Measurements from ENCODE around the gene PAK3.
A peak's percentile ranks its signal among the peaks of the same experiment; 100 is the strongest.

The PAK3 gene

GRCh38 chrX:111244235-111244750, 148.3 kb downstream of the PAK3 start:
- H3K4me1 ChIP-seq (ENCODE audit: control insufficient read depth, low read length) = no peaks in the 10 kb centered on the region
- no peaks in the 10 kb centered on the region for H3K79me2 ChIP-seq (ENCODE audit: control insufficient read depth, low read length)
- no peaks in the 10 kb centered on the region for H3K27me3 ChIP-seq (ENCODE audit: control insufficient read depth, low read length)
- no peaks in the 10 kb centered on the region for H3K9me3 ChIP-seq (ENCODE audit: control insufficient read depth, insufficient read depth, low read length)
- no peak overlapping the region for H3K27ac ChIP-seq (ENCODE audit: low read depth, low read length)
- H3K4me2 ChIP-seq (ENCODE audit: low read length) = no peak overlapping the region
- no peaks in the 10 kb centered on the region for H3F3A ChIP-seq (ENCODE audit: control insufficient read depth, insufficient read depth)
- no peaks in the 10 kb centered on the region for H3K36me3 ChIP-seq (ENCODE audit: control insufficient read depth, low read length)
- H4K20me1 ChIP-seq (ENCODE audit: control insufficient read depth, insufficient read depth, low read depth, low read length) = no peaks in the 10 kb centered on the region
- peak; percentile 32 for TF ChIP-seq CTCF (IDR thresholded peaks at IDR 0.05; ENCODE audit: low read depth, low read length, poor library complexity, severe bottlenecking)
- TF ChIP-seq EZH2phosphoT487 (IDR thresholded peaks at IDR 0.05; ENCODE audit: borderline replicate concordance, low read length) = no peak
- no peak overlapping the region for H3K4me3 ChIP-seq (ENCODE audit: low read length)
- no peaks in the 10 kb centered on the region for H3K9me2 ChIP-seq (replicated peaks; ENCODE audit: control insufficient read depth, low read length)

- no peaks in the 10 kb centered on the region for H3K9me3 ChIP-seq (ENCODE audit: control insufficient read depth, insufficient read depth, low read length)
- no peaks in the 10 kb centered on the region for H3K36me3 ChIP-seq (ENCODE audit: control insufficient read depth, low read length)
- H3K79me2 ChIP-seq (ENCODE audit: control insufficient read depth, low read length) = no peaks in the 10 kb centered on the region
- H3K4me3 ChIP-seq (ENCODE audit: low read length) = no peak overlapping the region
- no peaks in the 10 kb centered on the region for H3K27me3 ChIP-seq (ENCODE audit: control insufficient read depth, low read length)
- no peaks in the 10 kb centered on the region for H3K4me1 ChIP-seq (ENCODE audit: control insufficient read depth, low read length)
- no peaks in the 10 kb centered on the region for H4K20me1 ChIP-seq (ENCODE audit: control insufficient read depth, insufficient read depth, low read depth, low read length)
- H3K9me2 ChIP-seq (replicated peaks; ENCODE audit: control insufficient read depth, low read length) = no peaks in the 10 kb centered on the region
- TF ChIP-seq CTCF (IDR thresholded peaks at IDR 0.05; ENCODE audit: low read depth, low read length, poor library complexity, severe bottlenecking) (no peak), EZH2phosphoT487 (IDR thresholded peaks at IDR 0.05; ENCODE audit: borderline replicate concordance, low read length) (no peak)
- no peak overlapping the region for H3K27ac ChIP-seq (ENCODE audit: low read depth, low read length)
- H3K4me2 ChIP-seq (ENCODE audit: low read length) = no peak overlapping the region
- no peaks in the 10 kb centered on the region for H3F3A ChIP-seq (ENCODE audit: control insufficient read depth, insufficient read depth)
Measured at GRCh38 chrX:111254896-111255693, 159.1 kb downstream of the PAK3 start.

GRCh38 chrX:111257733-111258132, 161.7 kb downstream of the PAK3 start:
- no peaks in the 10 kb centered on the region for H3K9me3 ChIP-seq (ENCODE audit: control insufficient read depth, insufficient read depth, low read length)
- H4K20me1 ChIP-seq (ENCODE audit: control insufficient read depth, insufficient read depth, low read depth, low read length) = no peaks in the 10 kb centered on the region
- TF ChIP-seq CTCF (IDR thresholded peaks at IDR 0.05; ENCODE audit: low read depth, low read length, poor library complexity, severe bottlenecking) = no peak
- no peak for TF ChIP-seq EZH2phosphoT487 (IDR thresholded peaks at IDR 0.05; ENCODE audit: borderline replicate concordance, low read length)
- H3K4me2 ChIP-seq (ENCODE audit: low read length) = no peak overlapping the region
- H3K9me2 ChIP-seq (replicated peaks; ENCODE audit: control insufficient read depth, low read length) = no peaks in the 10 kb centered on the region
- no peaks in the 10 kb centered on the region for H3K36me3 ChIP-seq (ENCODE audit: control insufficient read depth, low read length)
- H3F3A ChIP-seq (ENCODE audit: control insufficient read depth, insufficient read depth) = no peaks in the 10 kb centered on the region
- no peaks in the 10 kb centered on the region for H3K27me3 ChIP-seq (ENCODE audit: control insufficient read depth, low read length)
- H3K4me1 ChIP-seq (ENCODE audit: control insufficient read depth, low read length) = no peaks in the 10 kb centered on the region
- no peak overlapping the region for H3K4me3 ChIP-seq (ENCODE audit: low read length)
- no peaks in the 10 kb centered on the region for H3K79me2 ChIP-seq (ENCODE audit: control insufficient read depth, low read length)
- no peak overlapping the region for H3K27ac ChIP-seq (ENCODE audit: low read depth, low read length)

Data from DOHH2 (cell line).